ENCODE data around the gene CDCA7L.

- TF ChIP-seq CTCF (IDR thresholded peaks at IDR 0.05) (no peak), POLR2A (IDR thresholded peaks at IDR 0.05) (no peak)
Observed at GRCh38 chr7:21867226-21867625, 78.5 kb downstream of the CDCA7L start.
